ENCODE results near the gene NUMB. TPM values are rescaled to one million over a fixed set of nuclear protein-coding genes. Genes with fewer than 3 reads are reported as not detected.
A peak's percentile ranks its signal among the peaks of the same experiment; 100 is the strongest.

The NUMB gene
- total and polyA plus RNA-seq, 12 donors = 24.6 to 63.3 (median 48.4) TPM

DNA sequence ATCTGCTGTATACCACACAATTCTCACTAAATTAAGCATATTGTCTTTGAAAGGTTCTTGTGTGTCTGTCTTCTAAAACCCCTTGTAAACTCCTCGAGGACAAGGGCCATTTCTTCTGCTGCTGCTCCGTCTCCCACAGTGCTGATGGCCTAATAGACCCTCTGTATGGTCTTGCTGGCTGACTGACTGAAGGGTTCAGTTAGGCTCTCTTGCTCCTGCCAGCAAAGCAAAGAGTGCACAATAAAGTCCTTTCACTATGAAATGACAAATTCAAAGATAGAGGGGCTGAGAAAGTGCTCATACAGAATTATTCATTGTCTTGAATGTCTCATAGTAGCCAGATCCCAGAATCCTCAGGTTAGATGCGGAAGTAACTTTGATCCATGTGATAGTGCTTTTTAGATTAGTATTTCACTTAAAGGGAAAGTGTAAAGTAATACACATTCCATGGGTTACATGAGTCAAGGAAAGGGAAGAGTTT is 18.1 kb upstream of the NUMB start:
- no peak for TF ChIP-seq POLR2A (IDR thresholded peaks at IDR 0.05)
- TF ChIP-seq, protein P1, sequence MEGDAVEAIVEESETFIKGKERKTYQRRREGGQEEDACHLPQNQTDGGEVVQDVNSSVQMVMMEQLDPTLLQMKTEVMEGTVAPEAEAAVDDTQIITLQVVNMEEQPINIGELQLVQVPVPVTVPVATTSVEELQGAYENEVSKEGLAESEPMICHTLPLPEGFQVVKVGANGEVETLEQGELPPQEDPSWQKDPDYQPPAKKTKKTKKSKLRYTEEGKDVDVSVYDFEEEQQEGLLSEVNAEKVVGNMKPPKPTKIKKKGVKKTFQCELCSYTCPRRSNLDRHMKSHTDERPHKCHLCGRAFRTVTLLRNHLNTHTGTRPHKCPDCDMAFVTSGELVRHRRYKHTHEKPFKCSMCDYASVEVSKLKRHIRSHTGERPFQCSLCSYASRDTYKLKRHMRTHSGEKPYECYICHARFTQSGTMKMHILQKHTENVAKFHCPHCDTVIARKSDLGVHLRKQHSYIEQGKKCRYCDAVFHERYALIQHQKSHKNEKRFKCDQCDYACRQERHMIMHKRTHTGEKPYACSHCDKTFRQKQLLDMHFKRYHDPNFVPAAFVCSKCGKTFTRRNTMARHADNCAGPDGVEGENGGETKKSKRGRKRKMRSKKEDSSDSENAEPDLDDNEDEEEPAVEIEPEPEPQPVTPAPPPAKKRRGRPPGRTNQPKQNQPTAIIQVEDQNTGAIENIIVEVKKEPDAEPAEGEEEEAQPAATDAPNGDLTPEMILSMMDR (IDR thresholded peaks at IDR 0.05) = no peak
- Histone ChIP-seq H3K9me3 (replicated peaks in 1 of 3) (no peaks in the 10 kb centered on the region), H3K27me3 (no peaks in the 10 kb centered on the region), H3K36me3 (replicated peaks in 1 of 2) (no peaks in the 10 kb centered on the region), H3K27ac (no peak overlapping the region), H3K4me3 (no peak overlapping the region), H3K4me1 (replicated peaks in 1 of 2) (no peaks in the 10 kb centered on the region)
- WGBS, 4 donors = 64 to 69% (median 67%) methylated on average over 3 of the region's 3 CpGs
- intact Hi-C loops (cut with DNase I) = loop anchor here in 1 of 2 donors (10.0 kb wide), 1 partner anchor 302 kb away; no protein-coding TSS in a partner anchor
- no peak for DNase-seq

DNA sequence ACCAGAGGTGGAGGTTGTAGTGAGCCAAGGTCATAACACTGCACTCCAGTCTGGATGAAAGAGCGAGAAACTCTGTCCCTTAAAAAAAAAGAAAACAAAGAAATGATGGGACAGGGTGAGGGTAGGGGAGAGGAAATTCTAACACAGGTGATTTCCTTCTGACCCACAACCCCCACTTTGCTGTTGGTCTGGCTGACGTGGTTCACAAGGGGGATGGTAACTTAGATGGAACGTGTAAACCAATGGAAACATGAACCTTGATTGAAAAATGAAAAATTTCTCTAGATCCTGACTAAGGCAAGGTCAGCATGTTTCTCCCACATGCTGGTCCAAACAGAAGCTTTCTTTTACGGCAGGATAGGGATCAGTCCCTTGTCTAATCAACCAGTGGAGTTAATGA is 16.6 kb upstream of the NUMB start:
- no peaks in the 10 kb centered on the region for H3K4me1 ChIP-seq (replicated peaks in 1 of 2)
- intact Hi-C loops (cut with DNase I) = loop anchor here in 1 of 2 donors (10.0 kb wide), 1 partner anchor 300 kb away; no protein-coding TSS in a partner anchor
- no peaks in the 10 kb centered on the region for H3K36me3 ChIP-seq (replicated peaks in 1 of 2)
- no peak for TF ChIP-seq POLR2A (IDR thresholded peaks at IDR 0.05)
- TF ChIP-seq, protein P1 (IDR thresholded peaks at IDR 0.05) = no peak
- no peak overlapping the region for H3K27ac ChIP-seq
- WGBS, 4 donors = 46 to 53% (median 52%) methylated on average over 4 of the region's 4 CpGs
- H3K27me3 ChIP-seq = no peaks in the 10 kb centered on the region
- no peaks in the 10 kb centered on the region for H3K9me3 ChIP-seq (replicated peaks in 1 of 3)
- no peak for DNase-seq
- no peak overlapping the region for H3K4me3 ChIP-seq

DNA sequence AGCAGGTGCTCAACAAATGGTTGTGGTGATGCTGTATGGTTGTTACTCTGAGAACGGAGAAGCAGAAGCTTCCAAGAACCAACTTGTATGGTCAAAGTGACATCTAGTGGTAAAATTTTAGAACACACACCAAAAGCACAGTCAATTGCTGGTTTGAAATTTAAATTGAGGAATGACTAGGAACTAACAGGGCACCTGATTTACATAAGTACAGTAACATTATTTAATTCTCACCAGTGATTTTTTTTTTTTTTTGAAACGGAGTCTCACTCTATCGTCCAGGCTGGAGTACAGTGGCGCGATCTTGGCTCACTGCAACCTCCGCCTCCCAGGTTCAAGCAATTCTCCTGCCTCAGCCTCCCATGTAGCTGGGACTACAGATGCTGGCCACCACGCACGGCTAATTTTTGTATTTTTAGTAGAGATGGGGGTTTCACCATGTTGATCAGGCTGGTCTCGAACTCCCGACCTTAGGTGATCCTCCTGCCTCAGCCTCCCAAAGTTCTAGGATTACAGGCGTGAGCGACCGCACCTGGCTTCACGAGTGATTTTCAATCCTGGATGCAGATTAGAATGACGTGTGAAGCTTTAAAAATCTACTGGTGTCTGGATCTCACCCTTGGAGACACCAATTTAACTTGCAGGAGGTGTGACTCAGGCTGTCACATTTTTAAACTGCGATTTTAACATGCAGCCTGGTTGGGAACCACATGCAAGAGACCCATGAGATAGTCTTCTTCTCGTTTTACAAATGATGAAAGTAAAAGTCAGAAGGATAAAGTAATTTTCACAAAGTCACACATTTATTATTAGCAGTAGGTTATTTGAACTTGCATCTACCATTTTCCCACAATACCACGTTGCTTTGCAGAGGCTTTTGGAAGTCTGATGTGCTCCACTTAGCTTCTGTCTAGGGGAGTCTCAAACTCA is 14.1 kb upstream of the NUMB start:
- no peak overlapping the region for H3K4me3 ChIP-seq
- 46 to 56% (median 53%) methylated on average over 18 of the region's 18 CpGs for WGBS, 4 donors
- TF ChIP-seq, protein P1 (IDR thresholded peaks at IDR 0.05) = peak; percentile 63 to 88 (median 78)
- no peak for TF ChIP-seq POLR2A (IDR thresholded peaks at IDR 0.05)
- no peaks in the 10 kb centered on the region for H3K9me3 ChIP-seq (replicated peaks in 1 of 3)
- no peaks in the 10 kb centered on the region for H3K27me3 ChIP-seq
- H3K4me1 ChIP-seq (replicated peaks in 1 of 2) = no peaks in the 10 kb centered on the region
- H3K36me3 ChIP-seq (replicated peaks in 1 of 2) = no peaks in the 10 kb centered on the region
- DNase-seq = no peak
- intact Hi-C loops (cut with DNase I) = loop anchor here in 1 of 2 donors (10.0 kb wide), 1 partner anchor 298 kb away; no protein-coding TSS in a partner anchor
- no peak overlapping the region for H3K27ac ChIP-seq

DNA sequence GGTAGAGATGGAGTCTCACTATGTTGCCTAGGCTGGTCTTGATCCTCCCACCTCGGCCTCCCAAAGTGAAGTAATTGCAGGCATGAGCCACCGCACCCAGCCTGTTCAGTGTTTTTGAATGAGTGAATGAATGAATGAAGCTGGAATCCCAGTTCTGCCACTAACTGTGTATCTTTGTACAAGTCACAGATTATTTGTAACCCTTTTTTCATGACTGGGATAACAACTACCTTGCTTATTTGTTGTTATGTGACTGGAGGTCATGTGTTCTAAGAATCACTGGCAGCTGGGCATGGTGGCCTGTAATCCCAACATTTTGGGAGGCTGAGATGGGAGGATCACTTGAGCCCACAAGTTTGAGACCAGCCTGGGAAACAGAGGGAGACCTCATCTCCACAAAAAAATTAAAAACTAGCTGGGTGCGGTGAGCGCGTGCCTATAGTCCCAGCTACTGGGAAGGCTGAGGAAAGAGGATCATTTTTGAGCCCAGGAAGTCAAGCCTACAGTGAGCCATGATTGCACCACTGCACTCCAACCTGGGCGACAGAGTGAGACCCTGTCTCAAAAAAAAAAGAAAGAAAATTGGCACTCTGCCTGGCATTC is 13.3 kb upstream of the NUMB start:
- no peak overlapping the region for H3K27ac ChIP-seq
- H3K9me3 ChIP-seq (replicated peaks in 1 of 3) = no peaks in the 10 kb centered on the region
- H3K4me1 ChIP-seq (replicated peaks in 1 of 2) = peaks cover 0 to 2% of the 10 kb centered on the region in 2 donors
- intact Hi-C loops (cut with DNase I) = loop anchor here in 1 of 2 donors (10.0 kb wide), 1 partner anchor 297 kb away; no protein-coding TSS in a partner anchor
- H3K4me3 ChIP-seq = no peak overlapping the region
- WGBS, 4 donors = 64 to 73% (median 67%) methylated on average over 6 of the region's 6 CpGs
- H3K27me3 ChIP-seq = no peaks in the 10 kb centered on the region
- H3K36me3 ChIP-seq (replicated peaks in 1 of 2) = no peaks in the 10 kb centered on the region
- no peak for TF ChIP-seq POLR2A (IDR thresholded peaks at IDR 0.05)
- TF ChIP-seq, protein P1 (IDR thresholded peaks at IDR 0.05) = no peak
- DNase-seq = no peak

All from adrenal gland (tissue), 12 donors.